IPS DF 4.7 (cell line): ENCODE results near the gene PLA2R1.
"Not testable (repeated sequence)": the region's sequence is repeated elsewhere in the genome, so short reads cannot be mapped to it uniquely, and the experiment has no call there.

Experiments used
- DNase-seq: peaks from one replicate; pipeline ENCODE4 v3.0.0-alpha.2; 2013; ENCODE audit warnings: low spot score; ENCODE audit errors: extremely low read depth

Gene PLA2R1

DNA sequence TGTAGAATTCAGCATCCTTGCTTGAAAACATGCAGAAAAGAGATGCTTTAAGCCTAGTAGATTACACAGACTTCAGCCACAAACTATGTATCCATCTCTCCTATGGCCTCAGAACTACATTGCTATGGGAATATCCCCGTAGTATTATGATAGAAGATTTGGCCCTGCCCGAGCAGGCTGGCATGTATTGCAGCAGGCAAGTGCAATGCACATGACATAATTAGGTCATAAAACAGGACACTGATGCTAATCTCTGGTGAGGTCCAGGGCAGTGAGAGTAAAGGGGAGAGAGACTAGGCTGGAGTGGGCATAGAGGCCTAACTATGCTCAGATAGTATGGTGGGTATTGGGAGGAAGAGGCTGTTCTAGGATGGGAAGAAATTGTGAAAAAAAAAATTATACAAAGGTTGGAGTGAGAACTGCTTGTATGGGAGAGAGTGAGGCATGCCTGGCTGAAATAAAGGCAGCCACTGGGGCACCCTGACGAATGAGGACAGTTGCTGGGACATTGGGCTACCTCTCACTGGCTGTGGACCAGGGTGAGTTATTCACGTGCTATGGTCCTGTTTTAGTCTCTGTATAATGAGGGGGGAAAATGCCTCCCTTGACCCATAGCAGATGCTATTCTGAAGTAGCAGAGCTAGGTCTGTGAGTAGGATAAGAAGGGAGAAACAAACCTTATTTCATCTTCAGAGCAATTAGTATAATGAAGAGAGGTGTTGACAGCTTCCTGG lies 1.6 kb upstream of the PLA2R1 start:
- no peak for DNase-seq

DNA sequence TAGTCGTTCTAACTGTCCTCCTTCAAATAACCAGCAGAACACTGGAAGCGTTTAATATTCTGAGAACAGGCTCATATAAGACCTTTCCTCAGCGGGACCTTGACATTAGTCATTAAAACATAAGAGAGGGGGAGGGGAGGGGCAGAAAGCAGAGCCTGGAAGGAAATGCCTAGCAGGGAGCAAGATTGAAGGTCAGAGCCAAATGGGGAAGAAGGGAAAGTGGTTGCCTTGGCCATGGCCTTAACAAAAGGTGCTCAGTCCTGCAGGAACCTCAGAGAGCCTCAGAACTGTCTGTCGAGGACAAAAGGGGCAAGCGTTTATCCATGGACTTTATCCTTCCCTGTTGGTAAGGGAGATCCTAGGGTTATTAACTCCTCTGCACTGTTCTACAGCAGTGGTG lies 856 bp upstream of the PLA2R1 start:
- no peak for DNase-seq

DNA sequence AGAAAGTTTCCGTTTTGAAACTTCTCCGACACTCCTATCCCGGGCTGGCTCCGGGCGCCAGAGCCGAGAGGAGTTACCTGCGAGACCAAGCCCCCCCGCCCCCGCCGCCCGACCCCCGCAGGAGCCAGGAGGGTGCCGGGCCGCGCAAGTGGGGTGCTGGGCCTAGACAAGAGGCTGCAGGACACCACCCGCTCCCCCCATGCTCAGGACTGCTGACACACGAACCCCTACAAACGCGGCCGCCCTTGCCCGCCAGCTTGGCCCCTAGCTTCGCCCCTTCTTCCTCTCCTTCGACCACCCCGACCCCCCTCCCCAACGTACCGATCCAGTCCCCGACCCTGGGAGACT lies 497 bp downstream of the PLA2R1 start:
- no peak for DNase-seq

DNA sequence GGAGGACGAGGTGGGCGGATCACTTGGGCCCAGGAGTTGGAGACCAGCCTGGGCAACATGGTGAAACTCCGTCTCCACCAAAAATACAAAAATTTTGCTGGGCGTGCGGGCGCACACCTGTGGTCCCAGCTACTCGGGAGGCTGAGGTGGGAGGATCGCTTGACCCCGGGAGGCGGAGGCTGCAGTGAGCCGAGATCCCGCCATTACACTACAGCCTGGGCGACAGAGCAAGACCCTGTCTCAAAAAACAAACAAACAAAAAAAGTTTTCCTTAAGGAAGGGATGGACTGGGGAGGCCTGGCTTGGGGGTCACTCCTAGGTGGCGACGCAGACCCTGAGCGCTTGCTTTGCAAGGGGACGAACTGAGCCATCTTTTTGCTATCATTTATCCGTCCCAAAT lies 882 bp downstream of the PLA2R1 start:
- no peak for DNase-seq

DNA sequence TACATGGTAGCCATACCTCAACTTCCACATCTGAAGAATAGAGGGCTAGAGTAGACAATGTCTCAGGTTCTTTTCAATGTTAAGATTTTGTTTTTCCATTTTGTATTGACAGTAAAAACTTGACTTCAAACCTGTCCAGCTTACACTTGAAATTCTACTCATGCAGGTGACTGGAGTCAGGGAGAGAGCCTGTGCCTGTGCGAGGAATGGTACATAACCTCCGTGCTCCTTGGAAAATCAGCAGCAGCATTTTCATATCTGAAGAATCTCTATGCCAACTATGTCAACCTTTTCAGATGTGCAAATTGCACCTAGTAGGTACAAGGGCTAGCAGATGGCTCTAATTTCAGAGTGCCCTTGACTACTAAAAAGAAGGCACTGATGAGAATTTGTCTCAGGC lies 2.1 kb downstream of the PLA2R1 start:
- DNase-seq: no peak

DNA sequence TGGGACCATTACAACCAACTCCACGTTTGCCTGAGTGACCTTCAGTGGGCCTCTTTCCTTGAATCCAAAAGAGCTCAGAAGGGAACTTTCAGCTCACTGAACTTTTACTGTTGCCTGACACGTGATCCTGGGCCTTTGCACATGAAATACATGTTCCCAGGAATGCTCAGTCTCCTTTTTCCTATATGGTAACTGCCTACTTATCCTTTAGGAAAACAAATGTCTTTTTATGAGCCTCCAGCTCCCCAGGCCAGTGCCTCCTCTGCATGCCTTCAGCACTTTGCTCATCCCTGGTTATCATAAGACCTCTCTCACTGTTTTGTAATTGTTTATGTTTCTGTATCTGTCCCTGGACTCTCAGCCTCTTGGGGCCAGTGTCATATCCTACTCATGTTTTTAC lies 5.1 kb downstream of the PLA2R1 start:
- no peak for DNase-seq

DNA sequence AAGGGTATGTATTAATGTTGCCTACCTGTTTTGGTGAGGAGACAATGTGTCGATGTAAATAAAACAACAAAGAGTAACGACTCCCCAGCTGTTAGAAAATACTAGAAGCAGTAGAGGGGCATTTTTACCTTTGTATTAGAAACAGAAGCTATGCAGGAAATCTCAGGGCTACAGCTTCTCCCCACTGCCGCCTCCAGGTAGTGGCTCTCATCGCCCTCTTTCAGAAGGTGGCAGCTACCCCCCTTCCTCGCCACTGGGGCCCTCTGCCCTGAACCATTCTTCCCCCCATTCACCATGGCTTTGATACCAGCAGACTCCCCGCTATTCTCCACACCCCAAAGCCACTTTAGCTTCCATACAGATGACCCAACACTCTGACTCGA lies 6.7 kb downstream of the PLA2R1 start:
- no peak for DNase-seq

DNA sequence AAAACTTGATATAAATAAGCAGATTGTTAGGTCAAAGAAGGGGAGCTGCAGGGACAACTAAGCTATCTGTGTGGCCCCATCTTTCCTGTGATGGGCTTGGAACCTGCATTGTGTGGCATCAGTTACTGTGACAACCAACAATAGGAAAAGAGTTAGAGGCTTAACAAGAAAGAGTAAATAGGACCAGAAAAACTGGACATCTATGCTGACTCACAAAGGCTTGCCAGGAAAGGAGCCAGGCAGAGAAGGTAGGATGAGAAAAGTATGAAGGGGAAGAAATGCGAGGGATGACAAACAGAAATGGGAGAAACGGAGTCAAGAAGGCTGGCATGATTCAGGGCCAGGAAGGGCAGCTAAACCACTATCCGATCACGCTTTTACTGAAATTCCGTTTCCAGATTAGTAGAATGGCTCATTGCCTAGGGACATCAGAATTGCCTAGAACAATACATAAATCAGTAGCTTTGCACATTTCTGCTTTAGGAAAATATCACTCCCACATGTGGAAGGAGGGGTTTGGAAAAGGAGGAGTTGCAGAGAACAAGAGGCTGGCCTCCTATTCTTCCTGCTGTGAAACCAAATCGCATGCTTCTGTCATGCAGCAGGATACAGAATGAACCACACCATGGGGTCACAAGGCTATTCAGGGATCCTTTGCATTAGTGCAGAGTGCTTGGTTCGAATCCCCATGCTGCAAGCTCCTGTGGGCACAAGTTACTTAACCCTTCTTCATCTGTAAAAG lies 7.3 kb downstream of the PLA2R1 start:
- peak; percentile 74 for DNase-seq

DNA sequence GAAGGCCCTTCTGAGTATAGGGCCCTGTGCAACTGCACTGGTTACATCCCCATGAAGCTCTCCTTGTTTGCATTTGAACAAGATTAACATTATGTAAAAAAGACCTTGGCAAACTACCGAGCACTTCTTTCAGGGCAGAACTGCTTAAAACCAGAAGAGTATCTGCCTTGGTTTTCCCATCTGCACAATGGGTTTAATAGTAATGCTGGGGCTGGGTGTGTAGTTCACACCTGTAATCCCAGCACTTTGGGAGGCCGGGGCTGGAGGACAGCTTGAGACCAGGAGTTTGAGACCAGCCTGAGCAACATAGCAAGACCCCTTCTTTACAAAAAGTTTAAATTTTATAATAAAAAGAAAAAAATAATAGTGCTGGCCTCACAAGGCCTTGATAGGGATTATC lies 8.5 kb downstream of the PLA2R1 start:
- no peak for DNase-seq

DNA sequence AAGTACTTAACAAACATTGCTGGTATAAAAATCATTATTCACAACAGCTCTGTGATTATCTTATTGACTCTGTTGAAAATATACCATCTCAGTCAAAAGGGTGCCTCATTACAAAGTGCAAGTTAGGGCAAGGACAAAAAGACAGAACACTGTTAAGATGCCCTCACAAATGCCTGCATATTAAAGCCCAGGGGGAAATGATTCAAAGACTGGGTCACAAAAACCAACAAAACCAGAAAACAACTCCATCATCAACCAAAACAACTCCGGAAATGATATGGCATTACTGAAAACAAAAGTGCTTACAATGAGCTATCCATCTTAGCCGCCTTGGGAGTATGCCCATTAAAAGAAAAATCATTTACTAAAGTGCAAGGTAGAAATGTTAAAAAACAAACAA lies 9.9 kb downstream of the PLA2R1 start:
- no peak for DNase-seq

DNA sequence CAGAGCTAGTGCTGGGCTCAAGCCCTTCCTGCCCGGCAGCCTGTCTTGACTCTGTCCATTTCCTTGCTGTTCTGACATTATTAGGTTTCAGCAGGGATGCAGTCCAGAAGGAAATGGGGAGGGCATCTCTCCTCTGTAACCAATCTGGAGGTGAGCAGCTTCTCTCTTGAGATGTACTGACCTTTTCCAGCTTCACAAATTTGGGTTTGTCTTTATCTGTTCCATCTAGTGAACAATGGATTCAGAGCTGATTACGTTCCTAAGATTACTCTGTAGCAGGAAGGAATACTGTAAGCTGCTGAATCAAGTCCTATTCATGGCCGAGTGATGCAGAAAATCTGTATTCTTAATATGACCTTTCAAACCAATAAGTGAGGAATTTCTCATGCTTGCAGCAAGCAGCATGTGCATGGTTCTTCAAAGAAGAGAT lies 11.0 kb downstream of the PLA2R1 start:
- no peak for DNase-seq

DNA sequence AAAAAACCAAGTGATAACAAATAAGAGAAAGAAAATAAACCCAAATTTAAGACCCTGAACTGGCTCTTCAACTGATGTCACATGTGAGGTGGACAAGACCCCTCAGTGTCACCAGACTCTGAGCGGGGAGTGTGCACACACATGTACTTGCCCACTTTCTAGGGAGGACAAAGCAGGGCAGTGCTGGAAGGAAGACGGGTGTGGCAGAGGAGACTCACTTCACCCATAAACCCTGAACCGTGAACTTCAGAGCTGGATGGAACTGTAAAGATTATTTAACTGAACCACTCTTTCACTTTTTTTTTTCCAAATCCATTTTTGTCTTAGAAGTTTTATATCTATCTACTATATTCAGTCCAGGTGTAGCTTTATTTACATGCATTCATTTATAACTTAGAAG lies 12.3 kb downstream of the PLA2R1 start:
- DNase-seq: no peak

DNA sequence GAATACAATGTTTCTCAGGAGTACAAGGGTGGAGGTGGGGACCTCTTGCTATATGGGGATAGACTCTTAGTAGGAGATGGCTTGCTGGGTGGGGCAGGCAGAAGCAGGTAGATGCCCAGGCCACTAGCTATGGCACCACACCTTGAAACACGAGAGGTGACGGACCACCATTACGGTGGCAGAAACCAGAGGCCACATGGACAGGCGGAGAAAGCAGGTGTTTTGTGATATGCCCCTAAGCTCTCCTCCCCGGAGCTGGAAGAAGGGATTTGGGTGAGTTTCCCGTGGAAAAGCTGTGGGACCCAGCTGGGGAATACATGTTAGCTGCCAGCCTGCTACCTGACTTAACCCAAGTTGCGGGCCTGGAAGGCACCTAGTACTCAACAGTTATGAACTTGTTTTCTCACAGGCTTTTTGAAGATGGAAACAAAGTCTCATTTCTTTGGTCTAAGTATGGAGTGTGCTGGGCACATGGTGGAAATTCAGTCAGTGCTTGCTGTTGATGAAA lies 16.7 kb downstream of the PLA2R1 start:
- DNase-seq: no peak

DNA sequence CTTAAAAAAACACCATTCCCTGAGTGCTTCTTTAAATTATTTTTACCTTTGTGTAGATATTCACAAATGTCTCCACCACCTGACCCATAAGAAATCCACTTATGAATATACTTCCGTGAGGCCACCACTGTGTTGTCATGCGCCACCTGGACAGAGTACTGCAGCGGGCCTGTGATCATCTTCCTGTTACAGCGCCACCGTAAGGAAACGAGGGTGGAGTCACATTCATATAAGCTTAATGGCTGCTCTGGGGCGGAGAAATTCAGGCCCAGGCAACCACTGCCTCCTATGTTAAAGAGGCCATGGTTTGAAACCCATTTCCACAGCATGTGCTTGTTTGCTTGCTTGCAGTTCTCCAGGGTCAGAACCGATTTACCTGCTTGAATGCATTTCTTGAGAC lies 17.7 kb downstream of the PLA2R1 start:
- no peak for DNase-seq

DNA sequence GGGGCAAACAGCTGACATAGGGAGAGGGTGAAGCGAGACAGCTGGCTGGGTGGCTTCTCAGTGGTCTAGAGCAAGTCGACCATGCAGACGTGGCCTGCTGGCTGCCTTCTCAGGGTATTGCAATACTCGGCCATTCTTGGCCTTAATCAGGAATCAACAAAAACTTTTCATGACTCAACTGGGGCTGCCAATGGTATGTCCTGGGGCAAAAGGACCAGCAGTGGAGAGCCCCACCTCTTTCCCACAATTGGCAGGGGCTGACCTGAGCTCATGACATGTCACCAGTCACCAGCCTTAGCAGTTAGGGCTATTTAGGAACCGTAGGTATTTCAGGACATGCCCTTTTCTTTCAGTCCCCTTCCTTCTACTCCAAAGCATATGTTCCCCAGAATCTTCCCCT lies 19.1 kb downstream of the PLA2R1 start:
- DNase-seq: no peak

DNA sequence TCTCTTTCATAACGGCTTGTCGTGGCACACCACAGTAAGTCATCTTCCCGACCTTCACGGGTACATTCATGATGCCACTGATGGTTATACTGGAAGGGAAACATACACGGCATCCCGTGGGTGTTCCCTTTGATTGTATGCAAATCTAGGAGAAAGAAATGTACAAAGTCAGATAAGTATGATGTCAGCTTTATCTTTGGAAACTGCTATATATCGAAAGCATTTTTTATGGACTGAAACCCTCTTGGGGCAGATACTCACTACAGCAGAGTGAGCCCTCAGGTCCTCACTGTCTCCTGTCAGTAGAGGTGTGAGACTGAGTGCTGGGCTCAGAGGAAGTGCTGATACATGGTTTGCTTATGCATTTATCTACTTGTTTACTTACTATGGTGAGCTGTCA lies 20.4 kb downstream of the PLA2R1 start:
- DNase-seq: no peak

DNA sequence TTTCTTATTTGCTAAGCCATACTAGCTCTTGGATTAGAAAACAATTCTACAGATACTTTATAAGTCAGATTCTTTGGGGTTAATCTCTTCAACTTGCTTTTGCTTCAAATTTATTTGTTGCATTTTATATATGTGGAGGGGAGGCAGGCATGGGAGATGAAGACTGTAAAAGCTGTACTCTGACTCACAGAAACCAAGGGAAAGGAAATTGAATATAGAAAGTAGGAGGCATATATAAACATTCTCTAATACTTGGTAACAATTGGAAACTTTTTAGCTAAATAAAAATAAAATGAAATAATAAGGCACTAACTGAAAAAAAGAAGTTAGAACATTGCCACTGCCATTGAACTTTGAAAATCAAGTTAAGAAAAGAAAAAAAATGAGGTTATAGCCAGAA lies 21.3 kb downstream of the PLA2R1 start:
- no peak for DNase-seq

DNA sequence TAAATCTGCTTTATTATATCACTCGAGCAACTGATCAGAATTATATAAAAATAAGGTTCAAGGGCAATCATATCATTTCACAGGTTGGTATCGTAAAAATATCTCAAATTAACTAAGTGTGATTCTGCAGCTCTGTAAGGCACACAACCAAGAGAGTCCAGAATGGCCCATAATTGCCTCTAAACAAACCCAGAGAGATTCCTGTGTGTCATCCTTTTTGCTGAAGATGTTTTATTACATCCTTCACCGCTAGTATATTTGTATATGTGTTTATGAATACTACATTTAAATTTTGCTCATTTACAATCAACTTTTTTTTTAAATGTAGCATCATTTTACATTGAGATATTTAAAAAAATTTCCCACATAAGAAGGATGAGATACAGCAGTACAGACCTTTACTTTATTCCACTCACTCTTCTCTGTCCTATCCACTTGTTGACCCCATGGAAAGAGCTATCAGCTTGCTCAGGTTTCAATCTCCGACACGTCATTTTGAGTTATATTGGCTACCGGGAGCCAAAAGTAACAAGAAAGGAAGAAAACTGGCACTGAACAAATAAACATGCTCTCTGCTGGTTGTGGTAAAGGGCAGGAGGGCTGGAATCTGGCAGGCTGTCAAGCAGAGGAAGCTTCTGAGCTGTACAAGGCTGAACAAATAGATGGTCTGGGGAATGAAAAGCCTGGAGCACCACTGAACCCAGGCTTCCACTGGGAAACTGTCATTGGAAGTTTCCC lies 23.1 kb downstream of the PLA2R1 start:
- no peak for DNase-seq

DNA sequence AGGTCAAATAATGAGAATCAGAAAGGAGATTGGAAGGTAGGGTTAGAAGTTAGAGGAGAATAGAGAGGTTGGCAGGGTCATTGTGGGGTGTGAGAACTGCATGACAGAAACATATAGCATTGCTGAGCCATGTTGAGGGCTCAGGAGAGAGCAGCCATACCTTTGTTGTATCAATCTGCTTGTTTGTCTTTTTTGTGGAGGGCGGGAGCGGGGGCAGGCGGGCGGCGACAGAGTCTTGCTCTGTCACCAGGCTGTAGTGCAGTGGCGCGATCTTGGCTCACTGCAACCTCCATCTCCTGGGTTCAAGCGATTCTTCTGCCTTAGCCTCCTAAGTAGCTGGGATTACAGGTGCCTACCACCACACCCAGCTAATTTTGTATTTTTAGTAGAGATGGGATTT lies 23.8 kb downstream of the PLA2R1 start:
- DNase-seq: not testable (repeated sequence)

DNA sequence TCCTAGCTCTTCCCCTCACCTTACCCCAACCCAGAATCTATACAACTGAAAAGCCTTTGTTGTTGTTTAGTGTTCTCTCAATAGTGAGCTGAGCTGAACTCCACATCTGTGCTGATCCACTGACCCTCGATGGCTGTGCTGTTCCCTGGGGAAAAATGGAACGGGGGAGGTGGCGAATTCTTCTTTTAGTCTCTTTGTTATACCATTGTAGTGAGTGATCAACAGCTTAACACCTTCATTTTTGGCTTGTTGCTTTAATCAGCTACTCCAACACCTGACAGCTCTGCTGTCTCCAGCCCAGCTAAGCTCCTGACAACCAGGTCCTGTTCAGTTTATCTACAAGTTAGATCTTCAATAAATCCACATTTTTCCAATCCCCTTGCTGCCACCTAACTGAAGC lies 25.7 kb downstream of the PLA2R1 start:
- no peak for DNase-seq

DNA sequence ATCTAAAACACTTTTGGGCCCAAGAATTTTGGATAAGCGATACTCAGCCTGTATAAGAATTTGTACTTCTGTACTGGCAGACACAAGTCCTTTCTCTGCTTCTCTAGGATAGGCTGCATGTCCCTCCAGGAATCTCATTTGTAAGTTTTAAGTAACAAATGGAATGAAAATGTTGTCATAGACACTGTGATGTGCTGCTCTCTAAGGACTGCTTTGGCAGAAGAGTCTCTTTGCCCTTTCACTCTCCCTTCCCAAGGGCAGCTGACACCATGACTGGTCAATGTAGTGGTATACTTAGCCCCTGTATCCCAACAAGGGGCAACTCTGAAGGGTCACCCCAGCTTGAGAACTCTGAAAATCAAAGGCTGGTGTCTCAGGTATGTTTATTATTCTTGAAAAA lies 27.3 kb downstream of the PLA2R1 start:
- DNase-seq: no peak

DNA sequence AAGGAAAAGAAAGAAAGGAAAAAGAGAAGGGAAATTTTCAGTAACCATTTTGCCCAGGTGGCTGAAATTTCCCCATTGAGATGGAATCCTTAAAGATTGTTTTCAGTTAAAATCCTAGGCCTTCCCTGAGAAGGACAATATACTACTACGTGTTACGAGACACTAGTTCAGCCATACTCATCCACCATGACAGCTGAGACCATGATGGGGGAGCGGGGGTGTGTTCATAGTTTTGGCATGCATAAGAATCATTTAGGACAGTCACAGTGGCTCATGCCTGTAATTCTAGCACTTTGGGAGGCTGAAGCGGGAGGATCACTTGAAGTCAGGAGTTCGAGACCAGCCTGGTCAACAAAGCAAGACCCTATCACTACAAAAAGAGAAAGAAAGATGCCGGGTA lies 28.0 kb downstream of the PLA2R1 start:
- no peak for DNase-seq
